H9 (cell line): Measurements from ENCODE around the gene RLN3. TPM values are rescaled to one million over a fixed set of nuclear protein-coding genes. Genes with fewer than 3 reads are reported as not detected.

Experiments used
- DNase-seq: peaks from one replicate; pipeline ENCODE4 v3.0.0-alpha.2; 2017
- H2AFZ ChIP-seq: one replicate; pipeline ENCODE4 v1.6.1; 2013; ENCODE audit warnings: mild to moderate bottlenecking, low read length, control low read depth, moderate library complexity
- H2AK5ac ChIP-seq: 2 replicates; pipeline ENCODE4 v1.6.1; 2013; ENCODE audit warnings: low read length, control low read depth, mixed read lengths; ENCODE audit not compliant: insufficient read length
- H2BK120ac ChIP-seq: one replicate; pipeline ENCODE4 v1.6.1; 2013; ENCODE audit warnings: low read depth, mild to moderate bottlenecking, low read length, control low read depth, inconsistent platforms; ENCODE audit not compliant: poor library complexity, severe bottlenecking
- H2BK12ac ChIP-seq: 2 replicates; pipeline ENCODE4 v1.6.1; 2013; ENCODE audit warnings: low read length, control low read depth, mixed read lengths, low read depth; ENCODE audit not compliant: insufficient read length
- H2BK15ac ChIP-seq: 2 replicates; pipeline ENCODE4 v1.6.1; 2013; ENCODE audit warnings: low read depth, low read length, control low read depth
- H2BK20ac ChIP-seq: one replicate; pipeline ENCODE4 v1.6.1; 2013; ENCODE audit warnings: low read depth, mild to moderate bottlenecking, low read length, control low read depth, inconsistent platforms; ENCODE audit not compliant: poor library complexity, severe bottlenecking
- H2BK5ac ChIP-seq: 2 replicates; pipeline ENCODE4 v1.6.1; 2013; ENCODE audit warnings: low read length, control low read depth, mixed read lengths; ENCODE audit not compliant: insufficient read length
- H3K14ac ChIP-seq: 2 replicates; pipeline ENCODE4 v1.6.1; 2013; ENCODE audit warnings: low read length, control low read depth; ENCODE audit not compliant: insufficient read depth
- H3K18ac ChIP-seq: 2 replicates; pipeline ENCODE4 v1.6.1; 2013; ENCODE audit warnings: low read depth, mild to moderate bottlenecking, mixed read lengths, low read length, control low read depth; ENCODE audit not compliant: insufficient read length
- H3K23ac ChIP-seq: 2 replicates; pipeline ENCODE4 v1.6.1; 2013; ENCODE audit warnings: low read length, control low read depth, mixed read lengths, low read depth; ENCODE audit not compliant: insufficient read length
- H3K23me2 ChIP-seq: 2 replicates; pipeline ENCODE4 v1.6.1; 2013; ENCODE audit warnings: low read depth, mild to moderate bottlenecking, mixed read lengths, low read length, control low read depth; ENCODE audit not compliant: insufficient read length, poor library complexity, severe bottlenecking
- H3K27ac ChIP-seq: 2 replicates; pipeline ENCODE4 v1.5.1; 2013; ENCODE audit warnings: low read length, control low read depth, mixed read lengths, low read depth; ENCODE audit not compliant: insufficient read length
- H3K27me3 ChIP-seq: 2 replicates; pipeline ENCODE4 v1.6.1; 2013; ENCODE audit warnings: low read length, control low read depth, inconsistent platforms; ENCODE audit not compliant: insufficient read depth
- H3K4ac ChIP-seq: 2 replicates; pipeline ENCODE4 v1.6.1; 2013; ENCODE audit warnings: low read depth, mild to moderate bottlenecking, control low read depth, inconsistent platforms, low read length, moderate library complexity
- H3K4me1 ChIP-seq: 2 replicates; pipeline ENCODE4 v1.6.1; 2013; ENCODE audit warnings: low read length, control low read depth, inconsistent platforms; ENCODE audit not compliant: insufficient read depth
- H3K4me2 ChIP-seq: 2 replicates; pipeline ENCODE4 v1.6.1; 2013; ENCODE audit warnings: low read length, control low read depth, mixed read lengths; ENCODE audit not compliant: insufficient read length, insufficient read depth
- H3K56ac ChIP-seq: 2 replicates; pipeline ENCODE4 v1.6.1; 2013; ENCODE audit warnings: low read depth, mild to moderate bottlenecking, mixed read lengths, low read length, control low read depth; ENCODE audit not compliant: insufficient read length
- H3K79me1 ChIP-seq: 2 replicates; pipeline ENCODE4 v1.6.1; 2013; ENCODE audit warnings: low read depth, mild to moderate bottlenecking, moderate library complexity, low read length, control low read depth, inconsistent platforms; ENCODE audit not compliant: insufficient read depth, poor library complexity, severe bottlenecking
- H3K79me2 ChIP-seq: 2 replicates; pipeline ENCODE4 v1.6.1; 2013; ENCODE audit warnings: low read length, control low read depth, inconsistent platforms; ENCODE audit not compliant: insufficient read depth
- H3K9ac ChIP-seq: 2 replicates; pipeline ENCODE4 v1.6.1; 2013; ENCODE audit warnings: low read length, control low read depth, mixed read lengths; ENCODE audit not compliant: insufficient read length; ENCODE audit errors: extremely low read depth
- H3K9me3 ChIP-seq: one replicate; pipeline ENCODE4 v1.6.1; 2013; ENCODE audit warnings: low read depth, low read length, inconsistent platforms; ENCODE audit not compliant: control insufficient read depth
- H3T11ph ChIP-seq: one replicate; pipeline ENCODE4 v1.6.1; 2013; ENCODE audit warnings: mild to moderate bottlenecking, low read length, control low read depth, inconsistent platforms
- H4K20me1 ChIP-seq: one replicate; pipeline ENCODE4 v1.6.1; 2013; ENCODE audit not compliant: control insufficient read depth, insufficient read length, insufficient read depth
- H4K5ac ChIP-seq: 2 replicates; pipeline ENCODE4 v1.6.1; 2013; ENCODE audit warnings: low read depth, mild to moderate bottlenecking, mixed read lengths, low read length, control low read depth; ENCODE audit not compliant: insufficient read length
- H4K8ac ChIP-seq: replicated peaks from 2 replicates; pipeline ENCODE4 v1.6.1; 2013; ENCODE audit warnings: low read length, control low read depth, mixed read lengths, low read depth; ENCODE audit not compliant: insufficient read length
- H4K91ac ChIP-seq: 2 replicates; pipeline ENCODE4 v1.6.1; 2013; ENCODE audit warnings: low read depth, mild to moderate bottlenecking, moderate library complexity, mixed read lengths, low read length, control low read depth; ENCODE audit not compliant: insufficient read length
- H3K27ac Mint-ChIP-seq, 3 experiments: 2 replicates in 2 of 3; 3 replicates in 1 of 3; pipeline ENCODE4 v1.8.0; 2020 to 2021; ENCODE audit warnings: mixed read lengths in 3 of 3, mild to moderate bottlenecking in 1 of 3, moderate library complexity in 1 of 3
- H3K27me3 Mint-ChIP-seq: 2 replicates; pipeline ENCODE4 v1.8.0; 2021; ENCODE audit warnings: low read depth, mild to moderate bottlenecking, moderate library complexity, mixed read lengths
- H3K36me3 Mint-ChIP-seq, 3 experiments: 2 replicates in 2 of 3; 3 replicates in 1 of 3; pipeline ENCODE4 v1.8.0; 2020 to 2021; ENCODE audit warnings: low read depth in 3 of 3, mixed read lengths in 3 of 3; ENCODE audit not compliant: insufficient read depth in 1 of 3
- H3K4me1 Mint-ChIP-seq, 2 experiments: 2 replicates each; pipeline ENCODE4 v1.8.0; 2020; ENCODE audit warnings: mixed read lengths in 2 of 2
- H3K4me3 Mint-ChIP-seq, 2 experiments: 2 replicates in 1 of 2; 3 replicates in 1 of 2; pipeline ENCODE4 v1.8.0; 2020 to 2021; ENCODE audit warnings: mild to moderate bottlenecking in 2 of 2, mixed read lengths in 2 of 2, moderate library complexity in 1 of 2
- H3K9me3 Mint-ChIP-seq, 2 experiments: 2 replicates in 1 of 2; 3 replicates in 1 of 2; pipeline ENCODE4 v1.8.0; 2020; ENCODE audit warnings: mild to moderate bottlenecking in 2 of 2, mixed read lengths in 2 of 2, moderate library complexity in 1 of 2
- WGBS: extraction: QIAGEN DNeasy Blood & Tissue Kit; methylation state at CpG from one replicate; pipeline ENCODE4 v1.1.7; 2013; ENCODE audit warnings: missing lambda C conversion rate, low lambda C conversion rate, mixed read lengths; ENCODE audit not compliant: insufficient read length; ENCODE audit errors: extremely low coverage; 5-methylcytosine and 5-hydroxymethylcytosine counted together
- total RNA-seq: library from RNA; stranded (reverse); gene quantifications from 2 replicates; pipeline ENCODE4 v1.2.1, GENCODE V29; 2021
- TF ChIP-seq, protein P1 (sequence below): fragments of 200-600 bp; sonication (generic); conservative IDR thresholded peaks from 3 replicates; pipeline ENCODE4 v1.8.0; 2021; ENCODE audit warnings: antibody characterized with exemption, mild to moderate bottlenecking

The RLN3 gene
- total RNA-seq, 1 experiment from 2014 or later = not detected

DNA sequence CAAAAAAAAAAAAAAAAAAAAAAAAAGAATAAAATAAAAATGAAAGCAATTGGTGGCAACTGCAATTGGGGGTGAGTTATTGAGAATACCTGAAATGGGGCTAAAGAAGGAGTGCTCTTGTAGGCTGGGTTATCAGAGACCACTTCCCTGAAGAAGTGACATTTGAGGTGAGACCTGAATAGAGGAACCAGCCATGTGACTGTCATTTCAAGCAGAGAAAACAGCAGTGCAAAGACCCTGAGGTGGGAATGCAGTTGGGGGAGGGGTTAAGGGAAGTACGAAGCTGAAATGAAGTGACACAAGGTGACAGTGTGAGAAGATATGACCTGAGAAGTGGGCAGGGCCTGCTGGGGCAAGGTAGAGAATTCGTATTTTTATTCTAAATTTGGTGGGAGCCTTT is 38.2 kb downstream of the RLN3 start:
- Histone ChIP-seq H2AFZ (no peak overlapping the region), H2BK12ac (no peak overlapping the region)

More for the DNA sequence above, 38.2 kb downstream of the RLN3 start:
- Histone ChIP-seq H3K4me1 (no peaks in the 10 kb centered on the region; the same call in 1 of the 2 replicates), H3K4me2 (no peak overlapping the region), H2BK15ac (no peak overlapping the region), H3K18ac (no peak overlapping the region), H4K20me1 (no peaks in the 10 kb centered on the region), H4K91ac (no peak overlapping the region), H3K79me2 (no peaks in the 10 kb centered on the region), H3K79me1 (no peaks in the 10 kb centered on the region), H3K23me2 (no peaks in the 10 kb centered on the region), H3K27ac (no peak overlapping the region), H4K5ac (no peak overlapping the region), H2BK20ac (no peak overlapping the region), H3T11ph (no peak overlapping the region), H2AK5ac (no peak overlapping the region), H3K23ac (no peak overlapping the region), H2BK120ac (no peak overlapping the region), H3K4ac (no peak overlapping the region), H3K9me3 (no peaks in the 10 kb centered on the region), H2BK5ac (no peak overlapping the region), H3K9ac (no peak overlapping the region), H4K8ac (no peak overlapping the region), H3K27me3 (no peaks in the 10 kb centered on the region), H3K14ac (no peak overlapping the region), H3K56ac (no peak overlapping the region)
- TF ChIP-seq, protein P1, sequence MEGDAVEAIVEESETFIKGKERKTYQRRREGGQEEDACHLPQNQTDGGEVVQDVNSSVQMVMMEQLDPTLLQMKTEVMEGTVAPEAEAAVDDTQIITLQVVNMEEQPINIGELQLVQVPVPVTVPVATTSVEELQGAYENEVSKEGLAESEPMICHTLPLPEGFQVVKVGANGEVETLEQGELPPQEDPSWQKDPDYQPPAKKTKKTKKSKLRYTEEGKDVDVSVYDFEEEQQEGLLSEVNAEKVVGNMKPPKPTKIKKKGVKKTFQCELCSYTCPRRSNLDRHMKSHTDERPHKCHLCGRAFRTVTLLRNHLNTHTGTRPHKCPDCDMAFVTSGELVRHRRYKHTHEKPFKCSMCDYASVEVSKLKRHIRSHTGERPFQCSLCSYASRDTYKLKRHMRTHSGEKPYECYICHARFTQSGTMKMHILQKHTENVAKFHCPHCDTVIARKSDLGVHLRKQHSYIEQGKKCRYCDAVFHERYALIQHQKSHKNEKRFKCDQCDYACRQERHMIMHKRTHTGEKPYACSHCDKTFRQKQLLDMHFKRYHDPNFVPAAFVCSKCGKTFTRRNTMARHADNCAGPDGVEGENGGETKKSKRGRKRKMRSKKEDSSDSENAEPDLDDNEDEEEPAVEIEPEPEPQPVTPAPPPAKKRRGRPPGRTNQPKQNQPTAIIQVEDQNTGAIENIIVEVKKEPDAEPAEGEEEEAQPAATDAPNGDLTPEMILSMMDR = no peak
- DNase-seq = no peak
- WGBS = no CpG with 5 or more reads among the region's 2 CpGs
- Mint-ChIP-seq H3K4me3 (no peak overlapping the region), H3K27ac (no peak overlapping the region), H3K36me3 (no peaks in the 10 kb centered on the region), H3K27me3 (peaks cover 22% of the 10 kb centered on the region), H3K9me3 (no peaks in the 10 kb centered on the region; a peak in 2 of 5 replicates), H3K4me1 (peaks cover 0 to 4% of the 10 kb centered on the region in 2 experiments; a peak in 1 of 4 replicates)
